Smooth muscle cell (in vitro differentiated cells): ENCODE measurements around the gene PRCC. TPM values are rescaled to one million over a fixed set of nuclear protein-coding genes. Genes with fewer than 3 reads are reported as not detected.

Experiments used
- DNase-seq: peaks from one replicate; lab custom pipeline; 2025; ENCODE audit not compliant: unreplicated experiment; lab: John Stamatoyannopoulos, UW
- H2AFZ ChIP-seq: fragments of 200-600 bp; sonication (generic); 2 replicates; pipeline ENCODE4 v1.6.0; 2016; ENCODE audit warnings: antibody characterized with exemption, low read depth, mild to moderate bottlenecking
- H3F3A ChIP-seq: fragments of 200-600 bp; sonication (generic); 2 replicates; pipeline ENCODE4 v1.6.0; 2017; ENCODE audit warnings: antibody characterized with exemption, low read depth
- H3K27ac ChIP-seq: fragments of 200-600 bp; sonication (generic); 2 replicates; pipeline ENCODE4 v1.5.1; 2016; ENCODE audit warnings: low read depth, mild to moderate bottlenecking
- H3K27me3 ChIP-seq: fragments of 200-600 bp; sonication (generic); 2 replicates; pipeline ENCODE4 v1.6.1; 2016; ENCODE audit warnings: low read depth, mild to moderate bottlenecking
- H3K36me3 ChIP-seq: fragments of 200-600 bp; sonication (generic); 2 replicates; pipeline ENCODE4 v1.5.1; 2016; ENCODE audit warnings: low read depth
- H3K4me1 ChIP-seq: fragments of 200-600 bp; sonication (generic); 2 replicates; pipeline ENCODE4 v1.5.1; 2016; ENCODE audit warnings: low read depth
- H3K4me2 ChIP-seq: fragments of 200-600 bp; sonication (generic); 2 replicates; pipeline ENCODE4 v1.6.0; 2016; ENCODE audit warnings: mild to moderate bottlenecking
- H3K4me3 ChIP-seq: fragments of 200-600 bp; sonication (generic); 2 replicates; pipeline ENCODE4 v1.5.1; 2016; ENCODE audit warnings: mild to moderate bottlenecking
- H3K79me2 ChIP-seq: fragments of 200-600 bp; sonication (generic); 2 replicates; pipeline ENCODE4 v1.6.0; 2016; ENCODE audit warnings: low read depth, mild to moderate bottlenecking
- H3K9ac ChIP-seq: fragments of 200-600 bp; sonication (generic); 2 replicates; pipeline ENCODE4 v1.6.0; 2016; ENCODE audit warnings: low read depth
- H3K9me3 ChIP-seq: fragments of 200-600 bp; sonication (generic); replicated peaks from 2 replicates; pipeline ENCODE4 v1.5.1; 2016; ENCODE audit warnings: low read depth
- H4K20me1 ChIP-seq: fragments of 200-600 bp; sonication (generic); 2 replicates; pipeline ENCODE4 v1.6.0; 2016; ENCODE audit warnings: low read depth
- CTCF ChIP-seq: fragments of 200-600 bp; sonication (generic); IDR thresholded peaks from 2 replicates; pipeline ENCODE4 v1.5.1; 2017; ENCODE audit warnings: borderline replicate concordance, mild to moderate bottlenecking, antibody characterized with exemption; ENCODE audit not compliant: insufficient read depth, poor library complexity, severe bottlenecking
- WGBS: methylation state at CpG from one replicate; pipeline ENCODE4 v1.1.7; 2016; ENCODE audit warnings: low lambda C conversion rate; 5-methylcytosine and 5-hydroxymethylcytosine counted together
- polyA plus RNA-seq: library from polyadenylated mRNA; unstranded; fragments of >200 nt; fragmentation: Nextera tagmentation; extraction: Ambion mirVana; gene quantifications from 2 replicates; pipeline ENCODE4 v1.2.1, GENCODE V29; 2016
- total RNA-seq: library from RNA; depleted of rRNA; stranded (reverse); fragments of >200 nt; gene quantifications from 2 replicates; pipeline ENCODE4 v1.2.3, GENCODE V29; 2014

PRCC gene
- total and polyA plus RNA-seq, 2 experiments from 2014 or later = 37.7 to 68.7 TPM

GRCh38 chr1:156804572-156805243, 37.4 kb downstream of the PRCC start:
- no peak overlapping the region for H3K4me3 ChIP-seq
- peaks cover 31% of the 10 kb centered on the region for H3F3A ChIP-seq
- H3K79me2 ChIP-seq = no peaks in the 10 kb centered on the region
- H3K27ac ChIP-seq = peak overlapping the region; percentile 42
- H4K20me1 ChIP-seq = peaks cover 8% of the 10 kb centered on the region
- peaks cover 14% of the 10 kb centered on the region for H3K4me1 ChIP-seq
- H2AFZ ChIP-seq = no peak overlapping the region
- H3K9me3 ChIP-seq = no peaks in the 10 kb centered on the region
- no peak for DNase-seq
- no peaks in the 10 kb centered on the region for H3K27me3 ChIP-seq
- no peak overlapping the region for H3K9ac ChIP-seq
- WGBS = 63% methylated on average over 6 of the region's 6 CpGs
- TF ChIP-seq CTCF = no peak
- H3K4me2 ChIP-seq = peak overlapping the region; percentile 6
- no peaks in the 10 kb centered on the region for H3K36me3 ChIP-seq

GRCh38 chr1:156805766-156806511, 38.6 kb downstream of the PRCC start:
- no peak for TF ChIP-seq CTCF
- H3K4me3 ChIP-seq = no peak overlapping the region
- H3K4me2 ChIP-seq = no peak overlapping the region
- 100% methylated on average over 3 of the region's 3 CpGs for WGBS
- H3K27ac ChIP-seq = peak overlapping the region; percentile 35
- no peaks in the 10 kb centered on the region for H3K9me3 ChIP-seq
- H3K27me3 ChIP-seq = no peaks in the 10 kb centered on the region
- H3K36me3 ChIP-seq = no peaks in the 10 kb centered on the region
- H4K20me1 ChIP-seq = no peaks in the 10 kb centered on the region
- H3K4me1 ChIP-seq = peaks cover 14% of the 10 kb centered on the region
- DNase-seq = no peak
- no peak overlapping the region for H3K9ac ChIP-seq
- no peak overlapping the region for H2AFZ ChIP-seq
- peaks cover 22% of the 10 kb centered on the region for H3F3A ChIP-seq
- H3K79me2 ChIP-seq = no peaks in the 10 kb centered on the region

- H3K79me2 ChIP-seq = no peaks in the 10 kb centered on the region
- no peak for TF ChIP-seq CTCF
- 90% methylated on average over 7 of the region's 7 CpGs for WGBS
These were observed 39.4 kb downstream of the PRCC start for GRCh38 chr1:156806512-156807440.

More at GRCh38 chr1:156806512-156807440, 39.4 kb downstream of the PRCC start:
- Histone ChIP-seq H3F3A (peaks cover 22% of the 10 kb centered on the region), H3K27ac (peak overlapping the region; percentile 35), H3K27me3 (no peaks in the 10 kb centered on the region), H3K9me3 (no peaks in the 10 kb centered on the region), H2AFZ (no peak overlapping the region), H3K4me3 (no peak overlapping the region), H3K4me2 (no peak overlapping the region), H3K4me1 (peaks cover 14% of the 10 kb centered on the region), H3K9ac (no peak overlapping the region), H4K20me1 (no peaks in the 10 kb centered on the region), H3K36me3 (no peaks in the 10 kb centered on the region)
- no peak for DNase-seq
